CD8-positive, alpha-beta memory T cell (primary cell): ENCODE data around the gene ITGA5. TPM values are rescaled to one million over a fixed set of nuclear protein-coding genes. Genes with fewer than 3 reads are reported as not detected.

Source experiments
- CTCF ChIA-PET: fragments of 350-600 bp; sonication (Branson Sonifier 250); formaldehyde crosslinking; loops from one replicate; lab custom pipeline; 2021; ENCODE audit warnings: antibody characterized with exemption; lab: Charles Lee
- POLR2A ChIA-PET: fragments of 350-600 bp; sonication (Branson Sonifier 250); formaldehyde crosslinking; loops from one replicate; lab custom pipeline; 2021; ENCODE audit warnings: antibody characterized with exemption; lab: Charles Lee
- DNase-seq, 5 donors: peaks; one replicate each; pipeline versions ENCODE4 v3.0.0 to v3.0.0-alpha.2; 2020 to 2022; ENCODE audit warnings: mixed read lengths in 1 of 5
- H3K27ac ChIP-seq: one replicate; pipeline ENCODE4 v1.7.0; 2013; ENCODE audit warnings: low read depth, mild to moderate bottlenecking, low read length, moderate library complexity
- H3K27me3 ChIP-seq: 2 replicates; pipeline ENCODE4 v1.7.0; 2013; ENCODE audit warnings: low read length, mild to moderate bottlenecking; ENCODE audit not compliant: insufficient read depth, poor library complexity, severe bottlenecking
- H3K36me3 ChIP-seq: 2 replicates; pipeline ENCODE4 v1.7.0; 2013; ENCODE audit warnings: mild to moderate bottlenecking, low read length, moderate library complexity; ENCODE audit not compliant: insufficient read depth
- H3K4me1 ChIP-seq: 2 replicates; pipeline ENCODE4 v1.7.0; 2013; ENCODE audit warnings: mild to moderate bottlenecking, low read length, moderate library complexity; ENCODE audit not compliant: insufficient read depth
- H3K4me3 ChIP-seq: 2 replicates; pipeline ENCODE4 v1.7.0; 2013; ENCODE audit warnings: mild to moderate bottlenecking, low read length
- H3K9me3 ChIP-seq: 2 replicates; pipeline ENCODE4 v1.7.0; 2013; ENCODE audit warnings: mild to moderate bottlenecking, low read length
- H3K27ac Mint-ChIP-seq, 8 donors: one replicate each; pipeline ENCODE4 v1.8.0; 2020 to 2021; ENCODE audit warnings: mixed read lengths in 8 of 8, mild to moderate bottlenecking in 6 of 8, inconsistent platforms in 3 of 8, moderate library complexity in 3 of 8
- H3K27me3 Mint-ChIP-seq, 2 donors: one replicate each; pipeline ENCODE4 v1.8.0; 2020 to 2021; ENCODE audit warnings: mixed read lengths in 2 of 2, mild to moderate bottlenecking in 1 of 2, moderate library complexity in 1 of 2
- H3K36me3 Mint-ChIP-seq, 3 donors: one replicate each; pipeline ENCODE4 v1.8.0; 2020 to 2021; ENCODE audit warnings: mixed read lengths in 3 of 3, inconsistent platforms in 1 of 3, mild to moderate bottlenecking in 1 of 3
- H3K4me1 Mint-ChIP-seq, 3 donors: one replicate each; pipeline ENCODE4 v1.8.0; 2020 to 2021; ENCODE audit warnings: mixed read lengths in 3 of 3, inconsistent platforms in 1 of 3, mild to moderate bottlenecking in 1 of 3
- H3K4me3 Mint-ChIP-seq, 7 donors: one replicate each; pipeline ENCODE4 v1.8.0; 2020 to 2021; ENCODE audit warnings: mixed read lengths in 7 of 7, mild to moderate bottlenecking in 6 of 7, moderate library complexity in 4 of 7, inconsistent platforms in 2 of 7
- H3K9me3 Mint-ChIP-seq, 5 donors: one replicate each; pipeline ENCODE4 v1.8.0; 2020 to 2022; ENCODE audit warnings: mixed read lengths in 5 of 5, mild to moderate bottlenecking in 3 of 5, moderate library complexity in 2 of 5, inconsistent platforms in 1 of 5
- polyA plus RNA-seq: library from polyadenylated mRNA; unstranded; fragments of 300-500 nt; fragmentation: Illumina TruSeq; gene quantifications from one replicate; pipeline ENCODE4 v1.2.3, GENCODE V29; 2021
- total RNA-seq, 2 experiments: library from RNA; stranded (reverse); gene quantifications; one replicate each; pipeline ENCODE4 v1.2.3, GENCODE V29; 2021

ITGA5 gene
- total and polyA plus RNA-seq, 3 experiments from 2014 or later = 23.2 to 50.6 (median 25.7) TPM

GRCh38 chr12:54387114-54387467, 32.0 kb downstream of the ITGA5 start:
- Histone ChIP-seq H3K27me3 (no peaks in the 10 kb centered on the region), H3K4me1 (peaks cover 5% of the 10 kb centered on the region), H3K27ac (no peak overlapping the region), H3K9me3 (no peaks in the 10 kb centered on the region), H3K36me3 (no peaks in the 10 kb centered on the region), H3K4me3 (no peak overlapping the region)
- no peak for DNase-seq
- Mint-ChIP-seq H3K27ac (peak overlapping the region in 3 of 8 donors; percentile 23 to 91 (median 38)), H3K9me3 (no peaks in the 10 kb centered on the region), H3K4me1 (peaks cover 7 to 18% (median 12%) of the 10 kb centered on the region in 3 donors), H3K4me3 (no peak overlapping the region), H3K27me3 (no peaks in the 10 kb centered on the region), H3K36me3 (peaks cover 0 to 4% (median 1%) of the 10 kb centered on the region in 3 donors)
- ChIA-PET CTCF (interaction anchor here (1.0 to 2.0 kb wide), 2 partner anchors 8 to 53 kb away, joined by 3 to 8 read pairs; no protein-coding TSS in a partner anchor), POLR2A (no interaction called here)

- Histone ChIP-seq H3K27me3 (no peaks in the 10 kb centered on the region), H3K4me1 (no peaks in the 10 kb centered on the region), H3K27ac (peak overlapping the region; percentile 24), H3K36me3 (no peaks in the 10 kb centered on the region), H3K4me3 (no peak overlapping the region), H3K9me3 (no peaks in the 10 kb centered on the region)
- H3K27ac Mint-ChIP-seq = peak overlapping the region in 4 of 8 donors; percentile 23 to 62 (median 40)
- DNase-seq = no peak
- H3K4me3 Mint-ChIP-seq = no peak overlapping the region
- H3K4me1 Mint-ChIP-seq = peaks cover 3 to 13% (median 7%) of the 10 kb centered on the region in 3 donors
- ChIA-PET CTCF (interaction anchor here (0.9 to 2.0 kb wide), 4 partner anchors 9 to 53 kb away, joined by 3 to 8 read pairs (median 3); no protein-coding TSS in a partner anchor), POLR2A (no interaction called here)
- no peaks in the 10 kb centered on the region for H3K27me3 Mint-ChIP-seq
- H3K36me3 Mint-ChIP-seq = no peaks in the 10 kb centered on the region
- no peaks in the 10 kb centered on the region for H3K9me3 Mint-ChIP-seq
These were observed 32.5 kb downstream of the ITGA5 start for GRCh38 chr12:54386403-54387113.

DNA sequence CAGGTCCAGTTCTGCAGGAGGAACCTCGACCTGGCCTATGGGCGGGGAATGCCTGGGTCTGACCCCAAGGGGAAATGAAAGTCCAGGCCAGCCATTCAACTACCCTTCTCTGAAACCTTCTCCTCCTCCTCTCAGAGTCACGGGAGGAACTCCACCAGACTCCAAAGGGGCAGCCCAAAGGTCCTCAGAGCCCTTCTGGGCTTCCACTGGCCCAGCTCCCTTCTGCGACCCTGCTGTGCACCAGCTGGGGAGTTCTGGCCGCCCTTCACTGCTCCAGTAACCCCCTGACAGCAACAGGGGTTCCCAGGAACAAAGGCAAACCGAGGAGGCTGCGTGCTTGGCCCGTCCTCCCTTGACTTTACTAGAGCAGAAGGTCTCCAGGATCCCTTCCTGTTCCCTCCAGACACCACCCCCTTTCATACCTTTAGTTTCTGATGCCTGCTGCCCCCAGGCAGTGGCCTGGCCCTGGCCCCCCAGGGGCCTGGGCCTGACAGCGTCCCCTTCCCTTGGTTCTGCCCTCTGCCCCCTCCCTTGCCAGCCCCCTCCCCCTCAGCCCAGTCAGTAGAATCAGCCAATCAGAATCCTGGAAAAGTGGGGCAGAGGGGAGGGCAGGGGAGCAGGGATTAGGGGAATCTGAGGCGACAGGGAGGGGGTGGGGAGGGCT, 33.7 kb downstream of the ITGA5 start:
- Histone ChIP-seq H3K36me3 (no peaks in the 10 kb centered on the region), H3K4me1 (no peaks in the 10 kb centered on the region), H3K27ac (peak overlapping the region; percentile 31), H3K27me3 (no peaks in the 10 kb centered on the region), H3K4me3 (no peak overlapping the region), H3K9me3 (no peaks in the 10 kb centered on the region)
- H3K4me3 Mint-ChIP-seq = no peak overlapping the region
- no peak overlapping the region for H3K27ac Mint-ChIP-seq
- H3K27me3 Mint-ChIP-seq = no peaks in the 10 kb centered on the region
- POLR2A ChIA-PET = no interaction called here
- peaks cover 2 to 5% (median 5%) of the 10 kb centered on the region in 3 donors for H3K4me1 Mint-ChIP-seq
- H3K9me3 Mint-ChIP-seq = no peaks in the 10 kb centered on the region
- CTCF ChIA-PET = interaction anchor here (1.1 to 1.4 kb wide), 3 partner anchors 12 to 54 kb away, joined by 3 to 5 read pairs (median 3); no protein-coding TSS in a partner anchor
- DNase-seq = no peak
- H3K36me3 Mint-ChIP-seq = no peaks in the 10 kb centered on the region

GRCh38 chr12:54384591-54385041, 34.5 kb downstream of the ITGA5 start, which contains the start of gene ZNF385A:
ZNF385A (minus strand) TSS chr12:54384733; CDS start chr12:54384514, 219 bp downstream.
- ChIA-PET CTCF (interaction anchor here (0.9 to 1.4 kb wide), 5 partner anchors 13 to 55 kb away, joined by 3 to 5 read pairs (median 3); no protein-coding TSS in a partner anchor), POLR2A (no interaction called here)
- no peak for DNase-seq
- Mint-ChIP-seq H3K27me3 (no peaks in the 10 kb centered on the region), H3K27ac (peak within 1 kb of the TSS in 2 of 8 donors; percentile 43 to 44), H3K9me3 (no peaks in the 10 kb centered on the region), H3K36me3 (no peaks in the 10 kb centered on the region), H3K4me3 (no peak within 1 kb of the TSS), H3K4me1 (peaks cover 2 to 4% (median 4%) of the 10 kb centered on the region in 3 donors)
- H3K27me3 ChIP-seq = no peaks in the 10 kb centered on the region
- no peaks in the 10 kb centered on the region for H3K36me3 ChIP-seq
- H3K9me3 ChIP-seq = no peaks in the 10 kb centered on the region
- no peaks in the 10 kb centered on the region for H3K4me1 ChIP-seq
- H3K4me3 ChIP-seq = no peak within 1 kb of the TSS
- peak within 1 kb of the TSS; percentile 43 for H3K27ac ChIP-seq

- H3K36me3 ChIP-seq = no peaks in the 10 kb centered on the region
- Mint-ChIP-seq H3K4me1 (peaks cover 6 to 10% (median 7%) of the 10 kb centered on the region in 3 donors), H3K27me3 (no peaks in the 10 kb centered on the region), H3K36me3 (no peaks in the 10 kb centered on the region), H3K27ac (no peak overlapping the region), H3K4me3 (no peak overlapping the region), H3K9me3 (no peaks in the 10 kb centered on the region)
- ChIA-PET POLR2A (no interaction called here), CTCF (interaction anchor here (1.0 to 1.6 kb wide), 2 partner anchors 18 to 34 kb away, joined by 3 read pairs; no protein-coding TSS in a partner anchor)
- H3K27me3 ChIP-seq = no peaks in the 10 kb centered on the region
- H3K27ac ChIP-seq = no peak overlapping the region
- no peak overlapping the region for H3K4me3 ChIP-seq
- no peaks in the 10 kb centered on the region for H3K9me3 ChIP-seq
- H3K4me1 ChIP-seq = peaks cover 4% of the 10 kb centered on the region
- DNase-seq = no peak
These were observed 35.9 kb downstream of the ITGA5 start for GRCh38 chr12:54383041-54383609.

DNA sequence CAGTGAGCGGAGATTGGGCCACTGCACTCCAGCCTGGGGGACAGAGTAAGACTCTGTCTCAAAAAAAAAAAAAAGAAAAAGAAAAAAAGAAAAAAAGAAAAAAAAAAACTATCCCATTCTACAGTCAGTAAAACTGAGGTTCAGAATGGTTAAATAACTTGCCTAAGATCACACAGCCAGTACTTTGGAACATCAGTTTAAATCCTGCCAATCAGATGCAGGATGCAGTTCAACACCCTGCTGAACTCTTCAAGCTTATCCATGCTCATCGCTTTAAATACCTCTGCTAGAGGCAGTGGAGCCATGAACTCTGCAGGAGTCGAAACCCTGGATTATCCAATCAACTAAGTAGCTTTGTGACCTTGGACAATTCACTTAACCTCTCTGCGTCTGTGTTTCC, 37.9 kb downstream of the ITGA5 start:
- no peak overlapping the region for H3K27ac ChIP-seq
- Mint-ChIP-seq H3K27ac (no peak overlapping the region), H3K4me1 (peaks cover 6 to 10% (median 7%) of the 10 kb centered on the region in 3 donors), H3K9me3 (no peaks in the 10 kb centered on the region), H3K36me3 (no peaks in the 10 kb centered on the region), H3K4me3 (no peak overlapping the region), H3K27me3 (no peaks in the 10 kb centered on the region)
- DNase-seq = no peak
- no peaks in the 10 kb centered on the region for H3K9me3 ChIP-seq
- ChIA-PET CTCF (interaction anchor here (1.0 to 3.2 kb wide), 8 partner anchors 12 to 161 kb away, joined by 3 to 18 read pairs (median 6); no protein-coding TSS in a partner anchor), POLR2A (interaction anchor here (2.2 kb wide), 1 partner anchor 101 kb away, joined by 7 read pairs; the partner anchor contains the start of genes CBX5 and HNRNPA1)
- no peak overlapping the region for H3K4me3 ChIP-seq
- H3K4me1 ChIP-seq = peaks cover 4% of the 10 kb centered on the region
- H3K27me3 ChIP-seq = no peaks in the 10 kb centered on the region
- no peaks in the 10 kb centered on the region for H3K36me3 ChIP-seq

DNA sequence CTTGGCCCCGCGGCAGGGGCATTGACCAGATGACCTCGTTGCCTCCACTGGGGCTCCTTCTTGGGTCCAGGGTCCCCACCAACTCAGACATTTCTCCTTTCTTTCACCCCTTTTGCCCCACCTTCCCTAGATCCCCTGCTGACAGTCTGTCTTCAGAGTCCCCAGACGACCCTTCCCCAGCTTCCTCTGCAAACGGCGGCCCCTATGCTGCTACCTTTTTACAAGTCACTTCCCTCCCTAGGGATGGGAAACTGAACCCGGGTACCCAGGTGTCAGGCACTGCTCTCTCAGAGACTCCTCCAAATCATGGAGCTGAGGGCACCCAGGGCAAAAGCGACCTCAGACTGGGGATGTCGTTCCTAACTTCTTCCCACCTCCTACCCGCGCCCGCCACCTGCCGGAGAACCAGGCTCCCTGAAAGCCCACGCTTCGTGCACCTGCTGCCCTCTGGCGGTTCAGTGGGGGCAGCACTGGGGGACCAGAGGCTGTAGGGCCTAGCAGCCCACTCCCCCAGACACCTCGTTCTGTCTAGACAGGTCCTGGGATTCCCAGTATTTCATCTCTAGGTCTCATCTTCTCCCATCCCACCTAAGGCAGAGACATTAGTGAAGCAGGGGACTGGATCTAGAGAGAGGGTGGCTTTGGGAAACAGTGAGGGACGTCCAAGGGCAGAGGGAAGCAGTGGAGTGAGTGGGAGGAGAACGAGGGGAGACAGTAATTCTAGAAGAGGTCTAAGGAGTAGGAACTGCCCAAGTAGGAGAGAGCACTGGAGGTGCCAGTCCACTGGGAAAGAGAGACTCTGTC, 39.5 kb downstream of the ITGA5 start:
- H3K27me3 Mint-ChIP-seq = no peaks in the 10 kb centered on the region
- peaks cover 6 to 10% (median 7%) of the 10 kb centered on the region in 3 donors for H3K4me1 Mint-ChIP-seq
- no peaks in the 10 kb centered on the region for H3K36me3 Mint-ChIP-seq
- H3K4me3 Mint-ChIP-seq = peak overlapping the region; percentile 11 to 87 (median 71)
- H3K27ac Mint-ChIP-seq = peak overlapping the region in 3 of 8 donors; percentile 15 to 91 (median 54)
- DNase-seq = peak; percentile 77 to 89 (median 85)
- CTCF ChIA-PET = interaction anchor here (0.6 to 3.2 kb wide), 37 partner anchors 8 to 172 kb away, joined by 3 to 20 read pairs (median 3); partner anchors contain the start of genes CBX5 and COPZ1
- Histone ChIP-seq H3K4me1 (peaks cover 4% of the 10 kb centered on the region), H3K27me3 (no peaks in the 10 kb centered on the region), H3K9me3 (no peaks in the 10 kb centered on the region), H3K4me3 (peak overlapping the region; percentile 29), H3K36me3 (no peaks in the 10 kb centered on the region), H3K27ac (no peak overlapping the region)
- no peaks in the 10 kb centered on the region for H3K9me3 Mint-ChIP-seq
- POLR2A ChIA-PET = interaction anchor here (0.6 to 2.2 kb wide), 2 partner anchors 11 to 99 kb away, joined by 4 to 7 read pairs; partner anchors contain the start of genes CBX5 and HNRNPA1
